PC-3 (cell line): Measurements from ENCODE around the gene B3GAT1. TPM values are rescaled to one million over a fixed set of nuclear protein-coding genes. Genes with fewer than 3 reads are reported as not detected.

Experiments
- ATAC-seq: fragments of 200-7000 bp; cut with Tn5 transposase; 2 replicates; pipeline ENCODE4 v1.9.1; 2020; ENCODE audit warnings: mild to moderate bottlenecking, moderate library complexity
- BruUV-seq: library from RNA; stranded (reverse); fragments of 400-500 nt; replicated peaks from 2 replicates; lab custom pipeline; 2021; lab: Mats Ljungman, UMichigan
- CTCF ChIA-PET: fragments of 300-600 bp; sonication (Branson Sonifier 250); formaldehyde crosslinking; loops from one replicate; lab custom pipeline; 2022; ENCODE audit warnings: antibody characterized with exemption; lab: Charles Lee
- POLR2A ChIA-PET: fragments of 300-600 bp; sonication (Branson Sonifier 250); formaldehyde crosslinking; loops from one replicate; lab custom pipeline; 2022; ENCODE audit warnings: antibody characterized with exemption; ENCODE audit not compliant: unreplicated experiment; lab: Charles Lee
- DNase-seq: peaks from one replicate; pipeline ENCODE4 v3.0.0-alpha.2; 2015
- H2AFZ ChIP-seq: fragments of 300-600 bp; sonication (generic); 2 replicates; pipeline ENCODE4 v1.6.0; 2016; ENCODE audit warnings: antibody characterized with exemption, low read length
- H3F3A ChIP-seq: fragments of 300-600 bp; sonication (generic); one replicate; pipeline ENCODE4 v1.6.0; 2017; ENCODE audit warnings: antibody characterized with exemption, low read length, control low read depth, mild to moderate bottlenecking; ENCODE audit not compliant: unreplicated experiment
- H3K27ac ChIP-seq: fragments of 300-600 bp; sonication (generic); 2 replicates; pipeline ENCODE4 v1.5.1; 2016; ENCODE audit warnings: mild to moderate bottlenecking, low read length
- H3K27me3 ChIP-seq: fragments of 300-600 bp; sonication (generic); 2 replicates; pipeline ENCODE4 v1.6.1; 2016; ENCODE audit warnings: low read length, mixed read lengths
- H3K36me3 ChIP-seq: fragments of 300-600 bp; sonication (generic); 2 replicates; pipeline ENCODE4 v1.6.1; 2016; ENCODE audit warnings: low read depth, mixed run types, low read length, mixed read lengths
- H3K4me1 ChIP-seq: fragments of 300-600 bp; sonication (generic); 2 replicates; pipeline ENCODE4 v1.5.1; 2016; ENCODE audit warnings: low read length; ENCODE audit not compliant: insufficient read depth
- H3K4me2 ChIP-seq: fragments of 300-600 bp; sonication (generic); 2 replicates; pipeline ENCODE4 v1.6.0; 2016; ENCODE audit warnings: low read length
- H3K4me3 ChIP-seq: fragments of 300-600 bp; sonication (generic); 2 replicates; pipeline ENCODE4 v1.5.1; 2016; ENCODE audit warnings: mild to moderate bottlenecking, low read length, mixed read lengths
- H3K79me2 ChIP-seq: fragments of 300-600 bp; sonication (generic); 2 replicates; pipeline ENCODE4 v1.6.1; 2017; ENCODE audit warnings: low read length, mixed read lengths
- H3K9ac ChIP-seq: fragments of 300-600 bp; sonication (generic); 2 replicates; pipeline ENCODE4 v1.6.0; 2016; ENCODE audit warnings: mild to moderate bottlenecking, low read length
- H3K9me2 ChIP-seq: fragments of 300-600 bp; sonication (generic); replicated peaks from 2 replicates; pipeline ENCODE4 v1.6.1; 2016; ENCODE audit warnings: mixed run types, low read length, mixed read lengths
- H3K9me3 ChIP-seq: fragments of 300-600 bp; sonication (generic); 2 replicates; pipeline ENCODE4 v1.6.1; 2016; ENCODE audit warnings: low read length, mixed read lengths
- H4K20me1 ChIP-seq: fragments of 300-600 bp; sonication (generic); 2 replicates; pipeline ENCODE4 v1.6.1; 2016; ENCODE audit warnings: low read length, mixed read lengths
- CTCF ChIP-seq: fragments of 300-600 bp; sonication (generic); conservative IDR thresholded peaks from 2 replicates; pipeline ENCODE4 v1.5.1; 2017; ENCODE audit warnings: antibody characterized with exemption, low read depth, mild to moderate bottlenecking, low read length
- EZH2 ChIP-seq: fragments of 300-600 bp; sonication (generic); IDR thresholded peaks from one replicate; pipeline ENCODE4 v1.6.1; 2017; ENCODE audit warnings: antibody characterized with exemption, mild to moderate bottlenecking, low read length; ENCODE audit not compliant: unreplicated experiment
- EZH2phosphoT487 ChIP-seq: fragments of 300-600 bp; sonication (generic); IDR thresholded peaks from 2 replicates; pipeline ENCODE4 v1.6.1; 2018; ENCODE audit warnings: mild to moderate bottlenecking, antibody characterized with exemption, low read length, borderline replicate concordance
- intact Hi-C: fragments of 100-400 bp; cut with micrococcal nuclease; formaldehyde crosslinking; loops from 2 replicates; pipeline ENCODE4 v1.9.0; 2023
- total RNA-seq: library from RNA; depleted of rRNA; stranded (reverse); fragments of >200 nt; gene quantifications from 2 replicates; pipeline ENCODE4 v1.2.3, GENCODE V29; 2014

Gene B3GAT1
- total RNA-seq, 1 experiment from 2014 or later: not detected

DNA sequence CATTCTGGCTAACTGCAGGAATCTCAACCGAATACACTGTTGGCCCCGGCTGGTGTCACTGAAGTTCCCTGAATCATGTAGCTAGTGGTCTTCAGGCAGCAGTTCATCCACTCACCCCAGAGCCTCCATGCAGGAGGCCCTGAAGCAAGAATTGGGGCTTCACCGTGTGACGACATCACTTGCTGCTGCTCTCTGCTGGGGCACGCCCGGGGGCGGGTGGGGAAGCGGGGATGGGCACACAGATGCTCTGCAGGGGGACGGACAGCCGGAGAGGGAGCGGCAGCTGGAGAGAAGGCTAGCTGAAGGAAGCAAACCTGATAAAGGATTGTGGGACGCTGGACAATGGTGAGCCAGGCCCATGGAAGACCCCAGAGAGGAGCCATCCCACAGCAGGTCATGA lies 17.0 kb downstream of the B3GAT1 start:
- BruUV-seq: no TSS peak
- H3K9ac ChIP-seq: no peak overlapping the region
- no peak overlapping the region for H2AFZ ChIP-seq
- H3K79me2 ChIP-seq: no peaks in the 10 kb centered on the region
- no peaks in the 10 kb centered on the region for H3K36me3 ChIP-seq
- H4K20me1 ChIP-seq: no peaks in the 10 kb centered on the region
- intact Hi-C loops: no loop called here
- no peak overlapping the region for H3K27ac ChIP-seq
- DNase-seq (no peak), ATAC-seq (no peak)
- ChIA-PET CTCF (no interaction called here), POLR2A (no interaction called here)
- peaks cover 21% of the 10 kb centered on the region; the same call in 1 of the 2 replicates for H3K27me3 ChIP-seq
- no peak overlapping the region for H3K4me2 ChIP-seq
- no peaks in the 10 kb centered on the region for H3K4me1 ChIP-seq
- no peaks in the 10 kb centered on the region for H3K9me2 ChIP-seq
- no peak for TF ChIP-seq CTCF
- TF ChIP-seq EZH2: no peak
- TF ChIP-seq EZH2phosphoT487: no peak
- no peaks in the 10 kb centered on the region for H3F3A ChIP-seq
- no peaks in the 10 kb centered on the region for H3K9me3 ChIP-seq
- no peak overlapping the region for H3K4me3 ChIP-seq

GRCh38 chr11:134394311-134394710 lies 17.7 kb downstream of the B3GAT1 start:
- Histone ChIP-seq H3K27me3 (peaks cover 21% of the 10 kb centered on the region; the same call in 1 of the 2 replicates), H3K9me2 (no peaks in the 10 kb centered on the region), H3K4me1 (no peaks in the 10 kb centered on the region), H3F3A (no peaks in the 10 kb centered on the region), H3K79me2 (no peaks in the 10 kb centered on the region), H3K9ac (no peak overlapping the region), H3K4me2 (no peak overlapping the region), H3K9me3 (no peaks in the 10 kb centered on the region), H3K4me3 (no peak overlapping the region), H3K27ac (no peak overlapping the region), H4K20me1 (no peaks in the 10 kb centered on the region), H2AFZ (no peak overlapping the region), H3K36me3 (no peaks in the 10 kb centered on the region)
- no peak for ATAC-seq
- BruUV-seq: no TSS peak
- CTCF ChIA-PET: no interaction called here
- intact Hi-C loops: no loop called here
- TF ChIP-seq CTCF: no peak
- no peak for TF ChIP-seq EZH2
- no peak for TF ChIP-seq EZH2phosphoT487
- DNase-seq: no peak
- POLR2A ChIA-PET: no interaction called here

DNA sequence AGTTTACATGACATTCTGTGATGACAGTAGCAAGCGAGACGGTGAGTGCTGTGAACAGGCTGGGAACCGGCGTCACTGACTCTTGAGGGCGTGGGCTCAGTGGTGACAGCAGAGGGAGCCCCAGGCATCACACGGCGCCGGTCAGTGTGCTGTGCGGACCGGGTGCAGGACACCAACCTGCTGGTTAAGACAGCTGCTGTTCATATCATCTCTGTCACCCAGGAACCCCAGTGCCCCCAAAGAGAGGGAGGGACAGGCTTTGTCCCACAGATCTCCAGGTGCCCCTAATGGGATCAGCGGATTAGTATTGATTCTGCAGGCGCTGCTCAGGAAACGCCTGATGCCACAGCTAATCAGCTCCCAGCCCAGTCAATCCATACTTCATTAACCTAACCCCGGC lies 18.4 kb downstream of the B3GAT1 start:
- no peak overlapping the region for H2AFZ ChIP-seq
- H3K9ac ChIP-seq: no peak overlapping the region
- H3K4me2 ChIP-seq: no peak overlapping the region
- intact Hi-C loops: no loop called here
- no peaks in the 10 kb centered on the region for H3F3A ChIP-seq
- H3K27me3 ChIP-seq: peaks cover 21% of the 10 kb centered on the region; the same call in 1 of the 2 replicates
- TF ChIP-seq CTCF (peak; percentile 34; the same call in 1 of the 2 replicates), EZH2phosphoT487 (no peak)
- no peaks in the 10 kb centered on the region for H3K79me2 ChIP-seq
- BruUV-seq: no TSS peak
- no peaks in the 10 kb centered on the region for H4K20me1 ChIP-seq
- ATAC-seq (peak; percentile 86), DNase-seq (peak; percentile 6)
- no peaks in the 10 kb centered on the region for H3K4me1 ChIP-seq
- ChIA-PET CTCF (no interaction called here), POLR2A (no interaction called here)
- no peaks in the 10 kb centered on the region for H3K9me2 ChIP-seq
- H3K36me3 ChIP-seq: no peaks in the 10 kb centered on the region
- no peak overlapping the region for H3K4me3 ChIP-seq
- no peaks in the 10 kb centered on the region for H3K9me3 ChIP-seq
- H3K27ac ChIP-seq: no peak overlapping the region
